GM19023 (cell line): ENCODE measurements around the gene KRTAP10-12.
"Not testable (repeated sequence)": the region's sequence is repeated elsewhere in the genome, so short reads cannot be mapped to it uniquely, and the experiment has no call there.

Experiments used
- ATAC-seq: cut with Tn5 transposase; IDR thresholded peaks from one replicate; pipeline ENCODE4 v1.9.1; 2021; ENCODE audit warnings: mild to moderate bottlenecking, moderate library complexity; ENCODE audit not compliant: unreplicated experiment

The KRTAP10-12 gene

GRCh38 chr21:44697172-44697810 lies at the start of gene KRTAP10-12:
KRTAP10-12 (plus strand) TSS chr21:44697172; CDS start chr21:44697202, 30 bp downstream.
- not testable (repeated sequence) for ATAC-seq

GRCh38 chr21:44647222-44647552 lies 49.8 kb upstream of the KRTAP10-12 start:
- no peak for ATAC-seq

GRCh38 chr21:44648557-44649311 lies 48.2 kb upstream of the KRTAP10-12 start:
- ATAC-seq: no peak

GRCh38 chr21:44649521-44650100 lies 47.4 kb upstream of the KRTAP10-12 start:
- no peak for ATAC-seq

GRCh38 chr21:44650265-44650972 lies 46.6 kb upstream of the KRTAP10-12 start:
- no peak for ATAC-seq

GRCh38 chr21:44650973-44651675 lies 45.8 kb upstream of the KRTAP10-12 start:
- no peak for ATAC-seq

GRCh38 chr21:44653123-44653522 lies 43.8 kb upstream of the KRTAP10-12 start:
- ATAC-seq: no peak

- ATAC-seq: no peak
These were observed 43.1 kb upstream of the KRTAP10-12 start for GRCh38 chr21:44653656-44654575.

GRCh38 chr21:44654576-44655175 lies 42.3 kb upstream of the KRTAP10-12 start, which contains the start of gene KRTAP12-4:
KRTAP12-4 (minus strand) TSS chr21:44654659; CDS start chr21:44654614, 45 bp downstream.
- no peak for ATAC-seq

GRCh38 chr21:44656868-44657267 lies 40.1 kb upstream of the KRTAP10-12 start:
- no peak for ATAC-seq

- ATAC-seq: no peak
These were observed 39.1 kb upstream of the KRTAP10-12 start, which contains the start of gene KRTAP12-3 for GRCh38 chr21:44657635-44658540. KRTAP12-3 (plus strand) TSS chr21:44657932; CDS start chr21:44657980, 48 bp downstream.

- no peak for ATAC-seq
These were observed 38.4 kb upstream of the KRTAP10-12 start for GRCh38 chr21:44658541-44658910.

- no peak for ATAC-seq
These were observed 37.9 kb upstream of the KRTAP10-12 start for GRCh38 chr21:44658913-44659595.

GRCh38 chr21:44661567-44661966 lies 35.4 kb upstream of the KRTAP10-12 start:
- not testable (repeated sequence) for ATAC-seq

- no peak for ATAC-seq
These were observed 32.3 kb upstream of the KRTAP10-12 start for GRCh38 chr21:44664691-44665090.

- ATAC-seq: no peak
These were observed 30.3 kb upstream of the KRTAP10-12 start, which contains the start of gene KRTAP12-2 for GRCh38 chr21:44666401-44667320. KRTAP12-2 (minus strand) TSS chr21:44666927; CDS start chr21:44666886, 41 bp downstream.
